ENCODE measurements around the gene CHST9. TPM values are rescaled to one million over a fixed set of nuclear protein-coding genes. Genes with fewer than 3 reads are reported as not detected.

Gene CHST9
- total RNA-seq, 2 experiments from 2014 or later = not detected

GRCh38 chr18:27135504-27136207 lies 49.5 kb downstream of the CHST9 start:
- Histone ChIP-seq H3K27ac (ENCODE audit: low read depth in 1 of 2, low read length in 2 of 2) (no peak overlapping the region), H3K4me1 (ENCODE audit: insufficient read depth, low read length) (no peaks in the 10 kb centered on the region), H3K36me3 (ENCODE audit: insufficient read depth, low read length) (no peaks in the 10 kb centered on the region), H3K4me3 (ENCODE audit: low read length) (no peak overlapping the region), H3K9me3 (ENCODE audit: control insufficient read depth in 1 of 2, insufficient read depth in 1 of 2, low read length in 2 of 2) (no peaks in the 10 kb centered on the region), H3K27me3 (ENCODE audit: control insufficient read depth in 1 of 2, insufficient read depth in 2 of 2, low read length in 2 of 2) (no peaks in the 10 kb centered on the region)
- H3K27me3 Mint-ChIP-seq = no peaks in the 10 kb centered on the region
- H3K4me3 Mint-ChIP-seq = no peak overlapping the region
- no peak for DNase-seq
- intact Hi-C loops (cut with DNase I, micrococcal nuclease) = no loop called here
- POLR2A ChIA-PET = no interaction called here
- peaks cover 3% of the 10 kb centered on the region for H3K9me3 Mint-ChIP-seq
- no peak overlapping the region for H3K27ac Mint-ChIP-seq
- no peaks in the 10 kb centered on the region for H3K36me3 Mint-ChIP-seq (ENCODE audit: low read depth)
- ATAC-seq (ENCODE audit: poor library complexity) = no peak
- CTCF ChIA-PET = no interaction called here
- no peaks in the 10 kb centered on the region for H3K4me1 Mint-ChIP-seq (ENCODE audit: low read depth)
- TF ChIP-seq CTCF (IDR thresholded peaks at IDR 0.05) = no peak

GRCh38 chr18:27130065-27130630 lies 55.0 kb downstream of the CHST9 start:
- ChIA-PET CTCF (no interaction called here), POLR2A (no interaction called here)
- no peaks in the 10 kb centered on the region for H3K36me3 ChIP-seq (ENCODE audit: insufficient read depth, low read length)
- Mint-ChIP-seq H3K27ac (no peak overlapping the region), H3K4me3 (no peak overlapping the region), H3K27me3 (no peaks in the 10 kb centered on the region), H3K9me3 (peaks cover 5% of the 10 kb centered on the region), H3K36me3 (ENCODE audit: low read depth) (no peaks in the 10 kb centered on the region), H3K4me1 (ENCODE audit: low read depth) (no peaks in the 10 kb centered on the region)
- no peaks in the 10 kb centered on the region for H3K27me3 ChIP-seq (ENCODE audit: control insufficient read depth in 1 of 2, insufficient read depth in 2 of 2, low read length in 2 of 2)
- H3K4me1 ChIP-seq (ENCODE audit: insufficient read depth, low read length) = no peaks in the 10 kb centered on the region
- TF ChIP-seq CTCF (IDR thresholded peaks at IDR 0.05) = no peak
- peaks cover 0 to 5% of the 10 kb centered on the region in 2 experiments for H3K9me3 ChIP-seq (ENCODE audit: control insufficient read depth in 1 of 2, insufficient read depth in 1 of 2, low read length in 2 of 2)
- no peak overlapping the region for H3K27ac ChIP-seq (ENCODE audit: low read depth in 1 of 2, low read length in 2 of 2)
- DNase-seq (no peak), ATAC-seq (ENCODE audit: poor library complexity) (no peak)
- intact Hi-C loops (cut with DNase I, micrococcal nuclease) = loop anchor here in 1 of 2 experiments (5.0 kb wide), 1 partner anchor 457 kb away; no protein-coding TSS in a partner anchor
- H3K4me3 ChIP-seq (ENCODE audit: low read length) = no peak overlapping the region

- CTCF ChIA-PET = no interaction called here
- Mint-ChIP-seq H3K27me3 (no peaks in the 10 kb centered on the region), H3K9me3 (no peaks in the 10 kb centered on the region), H3K4me3 (no peak overlapping the region), H3K4me1 (ENCODE audit: low read depth) (no peaks in the 10 kb centered on the region), H3K27ac (no peak overlapping the region), H3K36me3 (ENCODE audit: low read depth) (no peaks in the 10 kb centered on the region)
- no peaks in the 10 kb centered on the region for H3K27me3 ChIP-seq (ENCODE audit: control insufficient read depth in 1 of 2, insufficient read depth in 2 of 2, low read length in 2 of 2)
- intact Hi-C loops (cut with DNase I, micrococcal nuclease) = no loop called here
- DNase-seq (no peak), ATAC-seq (ENCODE audit: poor library complexity) (no peak)
- no peaks in the 10 kb centered on the region for H3K4me1 ChIP-seq (ENCODE audit: insufficient read depth, low read length)
- peaks cover 0 to 5% of the 10 kb centered on the region in 2 experiments for H3K9me3 ChIP-seq (ENCODE audit: control insufficient read depth in 1 of 2, insufficient read depth in 1 of 2, low read length in 2 of 2)
- no peak for TF ChIP-seq CTCF (IDR thresholded peaks at IDR 0.05)
- POLR2A ChIA-PET = no interaction called here
- H3K4me3 ChIP-seq (ENCODE audit: low read length) = no peak overlapping the region
- no peak overlapping the region for H3K27ac ChIP-seq (ENCODE audit: low read depth in 1 of 2, low read length in 2 of 2)
- H3K36me3 ChIP-seq (ENCODE audit: insufficient read depth, low read length) = no peaks in the 10 kb centered on the region
These were observed 60.9 kb downstream of the CHST9 start for GRCh38 chr18:27124196-27124595.

Measured in CD4-positive, alpha-beta T cell (primary cell).